Esophagus muscularis mucosa (tissue), 4 donors: ENCODE measurements around the gene MNAT1. TPM values are rescaled to one million over a fixed set of nuclear protein-coding genes. Genes with fewer than 3 reads are reported as not detected.

Experiments used
- DNase-seq: peaks from one replicate; pipeline ENCODE4 v3.0.0-alpha.2; 2017; ENCODE audit errors: extremely low spot score
- H3K27ac ChIP-seq, 4 donors: fragments of 200-600 bp; sonication (generic); replicated peaks in 1 of 4; 1 replicate in 3 of 4; 2 replicates in 1 of 4; pipeline ENCODE4 v1.5.1; 2016 to 2019; ENCODE audit warnings: mild to moderate bottlenecking in 1 of 4
- H3K27me3 ChIP-seq, 4 donors: fragments of 200-600 bp; sonication (generic); one replicate each; pipeline versions ENCODE4 v1.5.1 to v1.6.0; 2016 to 2019
- H3K36me3 ChIP-seq, 4 donors: fragments of 200-600 bp; sonication (generic); one replicate each; pipeline ENCODE4 v1.5.1; 2016 to 2019
- H3K4me1 ChIP-seq, 4 donors: fragments of 200-600 bp; sonication (generic); one replicate each; pipeline ENCODE4 v1.5.1; 2016 to 2019
- H3K4me3 ChIP-seq, 4 donors: fragments of 200-600 bp; sonication (generic); 1 replicate in 2 of 4; 2 replicates in 2 of 4; pipeline ENCODE4 v1.5.1; 2016 to 2019; ENCODE audit warnings: mild to moderate bottlenecking in 4 of 4, moderate library complexity in 1 of 4
- H3K9me3 ChIP-seq, 4 donors: fragments of 200-600 bp; sonication (generic); 1 replicate in 3 of 4; 2 replicates in 1 of 4; pipeline ENCODE4 v1.5.1; 2016 to 2019
- EP300 ChIP-seq: sonication (generic); formaldehyde crosslinking; IDR thresholded peaks from one replicate; pipeline ENCODE4 v1.6.1; 2017; ENCODE audit warnings: antibody characterized with exemption
- POLR2A ChIP-seq: fragments of 450-650 bp; IDR thresholded peaks from one replicate; pipeline ENCODE4 v1.6.1; 2017; ENCODE audit warnings: antibody characterized with exemption, moderate library complexity, mild to moderate bottlenecking, low read depth
- POLR2AphosphoS5 ChIP-seq, 2 donors: sonication (generic); formaldehyde crosslinking; IDR thresholded peaks; one replicate each; pipeline ENCODE4 v1.6.1; 2017; ENCODE audit warnings: antibody characterized with exemption in 2 of 2
- WGBS: methylation state at CpG from one replicate; pipeline ENCODE4 v1.1.5; 2018; 5-methylcytosine and 5-hydroxymethylcytosine counted together
- intact Hi-C: fragments of 100-400 bp; cut with DNase I; formaldehyde crosslinking; loops from one replicate; pipeline ENCODE4 v1.15.1; 2023
- total RNA-seq, 4 donors: library from RNA; depleted of rRNA; stranded (reverse); fragments of >200 nt; gene quantifications; one replicate each; pipeline versions ENCODE4 v1.1.0 to v1.2.1, GENCODE V29; 2016
- TF ChIP-seq, protein P1 (sequence below), 3 experiments: fragments of 200-600 bp in 2 of 3; fragments of 450-650 bp in 1 of 3; sonication (generic) in 2 of 3; IDR thresholded peaks; one replicate each; pipeline ENCODE4 v1.5.1; 2017 to 2019; ENCODE audit warnings: antibody characterized with exemption in 3 of 3, mild to moderate bottlenecking in 2 of 3, moderate library complexity in 1 of 3

Gene MNAT1
- total RNA-seq = 10 to 100 TPM; 34.9 to 48.2 (median 38.1) TPM

DNA sequence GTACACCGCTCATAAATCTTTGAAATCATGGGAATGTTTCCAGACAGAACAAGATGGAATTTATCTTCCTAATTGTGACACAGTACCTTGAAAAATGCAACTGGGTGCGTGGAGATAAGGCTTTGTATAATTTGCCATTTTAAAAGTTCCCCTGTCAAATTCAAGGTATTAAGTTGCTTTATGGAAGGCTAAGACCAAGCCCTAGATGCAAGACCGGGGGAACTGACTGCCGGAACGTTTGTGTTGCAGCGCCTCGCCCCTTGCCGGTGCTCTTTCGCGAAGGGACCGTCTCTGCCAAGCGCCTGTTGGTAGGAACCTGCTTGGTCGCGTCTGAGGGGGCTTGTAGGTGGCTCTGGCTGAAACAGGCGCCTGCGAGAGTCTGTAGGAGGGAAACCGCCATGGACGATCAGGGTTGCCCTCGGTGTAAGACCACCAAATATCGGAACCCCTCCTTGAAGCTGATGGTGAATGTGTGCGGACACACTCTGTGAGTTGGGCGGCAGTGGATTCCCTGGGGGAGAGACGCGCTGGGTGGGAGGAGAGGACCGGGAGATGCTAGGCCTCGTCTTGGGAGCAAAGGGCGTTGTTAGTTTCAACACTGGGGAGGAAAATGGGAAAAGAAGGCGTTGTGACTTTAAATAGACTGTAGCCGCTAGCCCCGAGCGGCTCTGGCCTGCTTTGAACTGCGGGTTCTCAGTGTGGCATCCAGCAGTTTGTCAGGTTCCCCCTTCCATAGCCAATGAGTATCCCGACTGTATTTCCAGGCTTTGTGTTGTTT, at the start of gene MNAT1:
TSS of gene MNAT1 (plus strand) at position 297 of the 778 bp plus-strand sequence. CDS start at position 399, 102 bp downstream.
- DNase-seq = no peak
- H3K9me3 ChIP-seq = no peaks in the 10 kb centered on the region
- WGBS = 2% methylated on average over 23 of the region's 33 CpGs
- H3K27me3 ChIP-seq = no peaks in the 10 kb centered on the region
- intact Hi-C loops = no loop called here
- H3K27ac ChIP-seq = peak within 1 kb of the TSS; percentile 81 to 83 (median 82)
- H3K4me1 ChIP-seq = peaks cover 20 to 38% (median 25%) of the 10 kb centered on the region in 4 donors
- peak within 1 kb of the TSS; percentile 72 to 93 (median 84) for H3K4me3 ChIP-seq
- H3K36me3 ChIP-seq = no peaks in the 10 kb centered on the region
- TF ChIP-seq POLR2A = no peak
- TF ChIP-seq, protein P1, sequence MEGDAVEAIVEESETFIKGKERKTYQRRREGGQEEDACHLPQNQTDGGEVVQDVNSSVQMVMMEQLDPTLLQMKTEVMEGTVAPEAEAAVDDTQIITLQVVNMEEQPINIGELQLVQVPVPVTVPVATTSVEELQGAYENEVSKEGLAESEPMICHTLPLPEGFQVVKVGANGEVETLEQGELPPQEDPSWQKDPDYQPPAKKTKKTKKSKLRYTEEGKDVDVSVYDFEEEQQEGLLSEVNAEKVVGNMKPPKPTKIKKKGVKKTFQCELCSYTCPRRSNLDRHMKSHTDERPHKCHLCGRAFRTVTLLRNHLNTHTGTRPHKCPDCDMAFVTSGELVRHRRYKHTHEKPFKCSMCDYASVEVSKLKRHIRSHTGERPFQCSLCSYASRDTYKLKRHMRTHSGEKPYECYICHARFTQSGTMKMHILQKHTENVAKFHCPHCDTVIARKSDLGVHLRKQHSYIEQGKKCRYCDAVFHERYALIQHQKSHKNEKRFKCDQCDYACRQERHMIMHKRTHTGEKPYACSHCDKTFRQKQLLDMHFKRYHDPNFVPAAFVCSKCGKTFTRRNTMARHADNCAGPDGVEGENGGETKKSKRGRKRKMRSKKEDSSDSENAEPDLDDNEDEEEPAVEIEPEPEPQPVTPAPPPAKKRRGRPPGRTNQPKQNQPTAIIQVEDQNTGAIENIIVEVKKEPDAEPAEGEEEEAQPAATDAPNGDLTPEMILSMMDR (IDR thresholded peaks at IDR 0.05) = peak in 1 of 3 experiments; percentile 19
- peak; percentile 62 to 81 for TF ChIP-seq POLR2AphosphoS5 (IDR thresholded peaks at IDR 0.05)

DNA sequence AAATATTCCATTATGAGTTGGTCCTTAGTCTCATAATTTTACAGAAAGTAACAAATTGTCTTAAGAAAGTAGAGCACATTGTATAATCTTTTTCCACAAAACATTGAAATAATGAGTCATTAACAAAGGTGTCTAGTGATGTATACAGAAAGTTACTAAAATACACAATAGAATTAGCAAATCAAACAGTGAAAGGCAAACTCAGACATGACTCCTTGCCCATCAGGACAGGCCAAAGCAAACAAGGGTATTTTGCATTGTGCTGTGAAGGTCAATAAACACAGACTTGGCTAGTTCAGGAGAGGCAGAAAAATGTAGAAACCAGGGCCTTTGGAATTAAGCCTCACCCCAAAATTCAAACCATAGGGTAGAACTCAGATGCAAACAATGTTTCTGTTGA, 47.7 kb upstream of the MNAT1 start:
- no peak overlapping the region for H3K27ac ChIP-seq
- H3K9me3 ChIP-seq = peaks cover 0 to 4% (median 0%) of the 10 kb centered on the region in 4 donors
- no peaks in the 10 kb centered on the region for H3K27me3 ChIP-seq
- H3K36me3 ChIP-seq = no peaks in the 10 kb centered on the region
- no peak for TF ChIP-seq POLR2A
- TF ChIP-seq EP300 = no peak
- no peak for TF ChIP-seq POLR2AphosphoS5 (IDR thresholded peaks at IDR 0.05)
- TF ChIP-seq, protein P1 (IDR thresholded peaks at IDR 0.05) = no peak
- DNase-seq = no peak
- no peaks in the 10 kb centered on the region for H3K4me1 ChIP-seq
- intact Hi-C loops = no loop called here
- no peak overlapping the region for H3K4me3 ChIP-seq

DNA sequence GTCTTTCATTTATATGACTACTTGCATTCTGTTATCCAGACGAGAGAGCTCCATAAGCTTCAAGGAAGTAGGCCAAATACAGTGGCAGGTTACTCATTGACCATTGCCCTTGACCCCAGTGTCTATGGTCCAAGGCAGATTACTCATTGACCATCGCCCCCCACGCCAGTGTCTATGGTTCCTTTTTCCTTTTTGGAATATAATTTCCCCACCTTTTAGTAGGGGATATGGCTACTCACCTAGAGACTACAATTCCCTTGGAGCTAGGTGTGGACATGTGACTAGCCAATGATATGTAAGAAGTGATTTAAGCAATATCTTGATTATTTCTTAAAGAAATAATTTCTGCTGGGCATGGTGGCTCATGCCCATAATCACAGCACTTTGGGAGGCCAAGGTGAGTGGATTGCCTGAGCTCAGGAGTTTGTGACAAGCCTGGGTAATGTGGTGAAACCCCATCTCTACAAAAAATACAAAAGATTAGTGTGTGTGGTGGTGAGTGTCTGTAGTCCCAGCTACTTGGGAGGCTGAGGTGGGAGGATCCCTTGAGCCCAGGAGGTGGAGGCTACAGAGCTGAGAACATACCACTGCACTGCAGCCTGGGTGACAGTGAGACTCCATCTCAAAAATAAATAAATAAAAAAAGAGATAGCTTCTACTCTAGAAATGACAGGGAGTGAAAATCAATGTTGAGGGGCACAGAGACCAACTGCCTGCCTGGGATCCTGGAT, 43.0 kb upstream of the MNAT1 start:
- DNase-seq = no peak
- no peaks in the 10 kb centered on the region for H3K4me1 ChIP-seq
- 88% methylated on average over 3 of the region's 3 CpGs for WGBS
- no peaks in the 10 kb centered on the region for H3K36me3 ChIP-seq
- H3K4me3 ChIP-seq = no peak overlapping the region
- no peaks in the 10 kb centered on the region for H3K9me3 ChIP-seq
- H3K27me3 ChIP-seq = no peaks in the 10 kb centered on the region
- TF ChIP-seq POLR2A = no peak
- TF ChIP-seq EP300 = no peak
- TF ChIP-seq POLR2AphosphoS5 (IDR thresholded peaks at IDR 0.05) = no peak
- TF ChIP-seq, protein P1 (IDR thresholded peaks at IDR 0.05) = no peak
- intact Hi-C loops = no loop called here
- no peak overlapping the region for H3K27ac ChIP-seq

DNA sequence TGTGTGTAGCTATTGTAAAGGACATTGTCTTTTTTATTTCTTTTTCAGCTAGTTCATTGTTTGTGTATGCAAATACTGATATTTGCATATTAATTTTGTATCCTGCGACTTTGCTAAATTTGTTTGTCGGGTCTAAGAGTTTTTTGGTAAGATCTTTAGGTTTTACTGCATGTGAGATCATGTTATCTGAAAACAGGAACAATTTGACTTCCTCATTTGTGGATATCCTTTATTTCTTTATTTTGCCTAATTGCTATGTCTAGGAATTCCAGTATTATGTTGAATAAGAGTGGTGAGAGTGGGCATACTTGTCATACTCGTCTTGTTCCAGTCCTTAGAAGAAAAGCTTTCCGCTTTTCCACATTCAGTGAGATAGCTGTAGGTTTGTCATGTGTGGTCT, 39.2 kb upstream of the MNAT1 start:
- no peak for DNase-seq
- no peaks in the 10 kb centered on the region for H3K4me1 ChIP-seq
- peaks cover 0 to 23% (median 0%) of the 10 kb centered on the region in 4 donors for H3K9me3 ChIP-seq
- intact Hi-C loops = no loop called here
- 82% methylated on average over 4 of the region's 4 CpGs for WGBS
- H3K27ac ChIP-seq = no peak overlapping the region
- no peaks in the 10 kb centered on the region for H3K36me3 ChIP-seq
- no peak for TF ChIP-seq POLR2AphosphoS5 (IDR thresholded peaks at IDR 0.05)
- no peak for TF ChIP-seq EP300
- TF ChIP-seq, protein P1 (IDR thresholded peaks at IDR 0.05) = no peak
- no peak for TF ChIP-seq POLR2A
- no peak overlapping the region for H3K4me3 ChIP-seq
- H3K27me3 ChIP-seq = no peaks in the 10 kb centered on the region
